CD14-positive monocyte (primary cell): ENCODE data around the gene SLC4A5. TPM values are rescaled to one million over a fixed set of nuclear protein-coding genes. Genes with fewer than 3 reads are reported as not detected.

Experiments
- DNase-seq, 3 donors: peaks; one replicate each; pipeline ENCODE4 v3.0.0-alpha.2; 2011 to 2022
- H2AFZ ChIP-seq: 2 replicates; pipeline ENCODE4 v1.6.0; 2012; ENCODE audit warnings: mild to moderate bottlenecking, low read depth, low read length, inconsistent platforms; ENCODE audit not compliant: insufficient read depth, poor library complexity, severe bottlenecking
- H3K27ac ChIP-seq, 2 donors: 1 replicate in 1 of 2; 2 replicates in 1 of 2; pipeline ENCODE4 v1.5.1; 2012 to 2013; ENCODE audit warnings: low read length in 2 of 2, control low read depth in 1 of 2, inconsistent platforms in 1 of 2, low read depth in 1 of 2, mild to moderate bottlenecking in 1 of 2
- H3K27me3 ChIP-seq, 2 donors: one replicate each; pipeline versions ENCODE4 v1.6.0 to v1.6.1; 2011 to 2013; ENCODE audit warnings: low read length in 2 of 2; ENCODE audit not compliant: control insufficient read depth in 2 of 2, insufficient read depth in 2 of 2
- H3K36me3 ChIP-seq, 2 donors: replicated peaks in 1 of 2; 1 replicate in 1 of 2; 2 replicates in 1 of 2; pipeline versions ENCODE4 v1.5.1 to v1.6.1; 2012 to 2013; ENCODE audit warnings: low read length in 2 of 2, control low read depth in 1 of 2, inconsistent platforms in 1 of 2, mild to moderate bottlenecking in 1 of 2; ENCODE audit not compliant: insufficient read depth in 2 of 2, control insufficient read depth in 1 of 2
- H3K4me1 ChIP-seq, 2 donors: 1 replicate in 1 of 2; 2 replicates in 1 of 2; pipeline versions ENCODE4 v1.5.1 to v1.6.1; 2012 to 2013; ENCODE audit warnings: low read length in 2 of 2, control low read depth in 1 of 2, inconsistent platforms in 1 of 2, mild to moderate bottlenecking in 1 of 2, moderate library complexity in 1 of 2; ENCODE audit not compliant: insufficient read depth in 2 of 2, control insufficient read depth in 1 of 2
- H3K4me2 ChIP-seq: replicated peaks from 2 replicates; pipeline ENCODE3; 2012; ENCODE audit warnings: low read length, moderate library complexity, mild to moderate bottlenecking; ENCODE audit not compliant: poor library complexity, severe bottlenecking; ENCODE audit errors: extremely low read depth
- H3K4me3 ChIP-seq, 3 experiments: fragments of 200-600 bp in 1 of 3; sonication (generic) in 1 of 3; replicated peaks in 1 of 3; 1 replicate in 2 of 3; 2 replicates in 1 of 3; pipeline ENCODE4 v1.5.1; 2011 to 2013; ENCODE audit warnings: low read length in 3 of 3, mild to moderate bottlenecking in 3 of 3, control low read depth in 2 of 3, low read depth in 2 of 3, inconsistent platforms in 1 of 3, moderate library complexity in 1 of 3
- H3K79me2 ChIP-seq: 2 replicates; pipeline ENCODE4 v1.6.0; 2012; ENCODE audit warnings: mild to moderate bottlenecking, control low read depth, inconsistent platforms, low read length, moderate library complexity; ENCODE audit not compliant: insufficient read depth
- H3K9ac ChIP-seq: 2 replicates; pipeline ENCODE4 v1.6.0; 2017; ENCODE audit warnings: low read length, mild to moderate bottlenecking; ENCODE audit not compliant: insufficient read depth, poor library complexity, severe bottlenecking
- H3K9me3 ChIP-seq, 2 donors: replicated peaks in 1 of 2; 1 replicate in 1 of 2; 2 replicates in 1 of 2; pipeline versions ENCODE4 v1.5.1 to v1.6.1; 2012 to 2013; ENCODE audit warnings: low read length in 2 of 2, control low read depth in 1 of 2; ENCODE audit not compliant: control insufficient read depth in 1 of 2, insufficient read depth in 1 of 2
- H4K20me1 ChIP-seq: 2 replicates; pipeline ENCODE4 v1.6.0; 2012; ENCODE audit warnings: mild to moderate bottlenecking, low read length, control low read depth, moderate library complexity; ENCODE audit not compliant: insufficient read depth
- H3K27ac Mint-ChIP-seq, 7 donors: one replicate each; pipeline ENCODE4 v1.8.0; 2020; ENCODE audit warnings: mild to moderate bottlenecking in 7 of 7, mixed read lengths in 7 of 7, moderate library complexity in 6 of 7, inconsistent platforms in 2 of 7
- H3K27me3 Mint-ChIP-seq, 3 donors: one replicate each; pipeline ENCODE4 v1.8.0; 2021 to 2022; ENCODE audit warnings: low read depth in 3 of 3, mild to moderate bottlenecking in 3 of 3, mixed read lengths in 3 of 3, moderate library complexity in 3 of 3, inconsistent platforms in 1 of 3
- H3K36me3 Mint-ChIP-seq, 2 donors: one replicate each; pipeline ENCODE4 v1.8.0; 2020; ENCODE audit warnings: mixed read lengths in 2 of 2, inconsistent platforms in 1 of 2, mild to moderate bottlenecking in 1 of 2
- H3K4me1 Mint-ChIP-seq: one replicate; pipeline ENCODE4 v1.8.0; 2020; ENCODE audit warnings: mild to moderate bottlenecking, mixed read lengths
- H3K4me3 Mint-ChIP-seq, 2 donors: one replicate each; pipeline ENCODE4 v1.8.0; 2020; ENCODE audit warnings: mild to moderate bottlenecking in 2 of 2, mixed read lengths in 2 of 2, moderate library complexity in 1 of 2
- H3K9me3 Mint-ChIP-seq, 7 donors: one replicate each; pipeline ENCODE4 v1.8.0; 2020 to 2022; ENCODE audit warnings: mixed read lengths in 7 of 7, mild to moderate bottlenecking in 6 of 7, moderate library complexity in 6 of 7, inconsistent platforms in 2 of 7
- WGBS: methylation state at CpG from one replicate; pipeline ENCODE4 v1.1.5; 2013; ENCODE audit warnings: missing lambda C conversion rate; ENCODE audit not compliant: insufficient coverage; 5-methylcytosine and 5-hydroxymethylcytosine counted together
- intact Hi-C, 2 donors: fragments of 100-400 bp; cut with micrococcal nuclease; formaldehyde crosslinking; loops; one replicate each; pipeline versions ENCODE4 v1.15.0 to v1.15.1; 2023
- polyA plus RNA-seq, 3 donors: library from polyadenylated mRNA; depleted of rRNA in 1 of 3; unstranded in 2 of 3; stranded (reverse) in 1 of 3; fragments of 300-500 nt in 2 of 3; fragments of >200 nt in 1 of 3; fragmentation: Illumina TruSeq in 2 of 3; gene quantifications; 1 replicate in 2 of 3; 2 replicates in 1 of 3; pipeline ENCODE4 v1.2.3, GENCODE V29; 2012 to 2021
- TF ChIP-seq, protein P1 (sequence below): fragments of 200-600 bp; IDR thresholded peaks from one replicate; pipeline ENCODE4 v1.8.0; 2022; ENCODE audit warnings: antibody characterized with exemption, mild to moderate bottlenecking

The SLC4A5 gene
- polyA plus RNA-seq, 3 donors, result 0.10 to 1.1 TPM; not detected in 1

DNA sequence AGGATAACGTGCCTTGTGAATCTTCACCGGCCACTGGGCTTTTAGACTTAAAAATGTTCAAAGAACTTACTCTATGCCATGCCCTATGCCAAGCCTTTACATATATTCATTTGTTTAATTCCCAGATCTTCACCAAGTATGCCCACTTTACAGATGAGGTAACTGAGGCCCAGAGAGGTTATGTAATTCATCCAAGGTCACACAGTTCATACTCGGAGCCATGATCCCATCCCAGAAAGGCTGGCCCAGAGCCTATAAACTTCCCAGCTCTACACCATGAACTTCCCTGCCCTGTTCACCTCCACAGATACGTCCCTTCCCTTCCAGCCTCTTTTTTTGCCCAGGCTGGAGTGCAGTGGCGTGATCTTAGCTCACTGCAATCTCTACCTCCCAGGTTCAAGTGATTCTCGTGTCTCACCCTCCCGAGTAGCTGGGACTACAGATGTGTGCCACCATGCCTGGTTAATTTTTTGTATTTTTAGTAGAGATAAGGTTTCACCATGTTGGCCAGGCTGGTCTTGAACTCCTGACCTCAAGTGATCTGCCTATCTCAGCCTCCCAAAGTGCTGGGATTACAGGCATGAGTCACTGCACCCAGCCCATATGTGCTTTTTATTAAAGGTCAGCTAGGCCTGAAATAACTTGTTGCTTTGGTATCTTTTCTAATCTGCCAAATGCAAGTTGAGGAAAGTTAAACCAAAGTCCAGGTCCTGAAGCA is 100.7 kb downstream of the SLC4A5 start:
- no peaks in the 10 kb centered on the region for H3K27me3 ChIP-seq
- intact Hi-C loops, result no loop called here
- H3K79me2 ChIP-seq, result no peaks in the 10 kb centered on the region
- H2AFZ ChIP-seq, result no peak overlapping the region
- no peaks in the 10 kb centered on the region for H3K4me1 ChIP-seq
- H3K9me3 ChIP-seq, result no peaks in the 10 kb centered on the region
- no peaks in the 10 kb centered on the region for H4K20me1 ChIP-seq
- TF ChIP-seq, protein P1, sequence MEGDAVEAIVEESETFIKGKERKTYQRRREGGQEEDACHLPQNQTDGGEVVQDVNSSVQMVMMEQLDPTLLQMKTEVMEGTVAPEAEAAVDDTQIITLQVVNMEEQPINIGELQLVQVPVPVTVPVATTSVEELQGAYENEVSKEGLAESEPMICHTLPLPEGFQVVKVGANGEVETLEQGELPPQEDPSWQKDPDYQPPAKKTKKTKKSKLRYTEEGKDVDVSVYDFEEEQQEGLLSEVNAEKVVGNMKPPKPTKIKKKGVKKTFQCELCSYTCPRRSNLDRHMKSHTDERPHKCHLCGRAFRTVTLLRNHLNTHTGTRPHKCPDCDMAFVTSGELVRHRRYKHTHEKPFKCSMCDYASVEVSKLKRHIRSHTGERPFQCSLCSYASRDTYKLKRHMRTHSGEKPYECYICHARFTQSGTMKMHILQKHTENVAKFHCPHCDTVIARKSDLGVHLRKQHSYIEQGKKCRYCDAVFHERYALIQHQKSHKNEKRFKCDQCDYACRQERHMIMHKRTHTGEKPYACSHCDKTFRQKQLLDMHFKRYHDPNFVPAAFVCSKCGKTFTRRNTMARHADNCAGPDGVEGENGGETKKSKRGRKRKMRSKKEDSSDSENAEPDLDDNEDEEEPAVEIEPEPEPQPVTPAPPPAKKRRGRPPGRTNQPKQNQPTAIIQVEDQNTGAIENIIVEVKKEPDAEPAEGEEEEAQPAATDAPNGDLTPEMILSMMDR, result no peak
- no peak overlapping the region for H3K27ac ChIP-seq
- Mint-ChIP-seq H3K27me3 (peaks cover 0 to 1% (median 0%) of the 10 kb centered on the region in 3 donors), H3K27ac (no peak overlapping the region), H3K36me3 (no peaks in the 10 kb centered on the region), H3K4me1 (peaks cover 10% of the 10 kb centered on the region), H3K9me3 (peaks cover 0 to 1% (median 0%) of the 10 kb centered on the region in 7 donors), H3K4me3 (no peak overlapping the region)
- no peak overlapping the region for H3K4me3 ChIP-seq
- no peak overlapping the region for H3K4me2 ChIP-seq
- no peak for DNase-seq
- 96% methylated on average over 5 of the region's 7 CpGs for WGBS
- no peaks in the 10 kb centered on the region for H3K36me3 ChIP-seq
- H3K9ac ChIP-seq, result no peak overlapping the region

DNA sequence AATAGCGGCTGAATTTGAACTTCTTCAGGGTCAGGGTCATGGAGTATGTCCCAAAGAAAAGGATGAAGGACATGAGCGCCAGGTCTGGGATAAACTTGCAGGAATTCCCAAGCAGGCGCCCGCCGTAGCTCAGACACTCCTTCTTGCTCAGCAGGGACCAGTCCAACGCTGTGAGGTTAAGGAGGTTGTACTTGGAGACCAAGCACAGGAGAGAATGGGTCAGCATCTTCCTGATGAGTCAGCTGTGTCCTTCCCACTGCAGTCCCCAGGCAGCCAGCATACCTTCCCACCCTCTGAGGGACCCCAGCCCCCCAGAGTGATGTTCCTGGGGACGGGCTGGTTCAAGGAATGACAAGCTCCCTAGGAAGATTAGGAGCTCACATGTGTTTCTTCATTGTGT is 103.9 kb downstream of the SLC4A5 start:
- TF ChIP-seq, protein P1, result no peak
- intact Hi-C loops, result no loop called here
- H3K79me2 ChIP-seq, result no peaks in the 10 kb centered on the region
- H3K4me3 Mint-ChIP-seq, result no peak overlapping the region
- no peaks in the 10 kb centered on the region for H3K36me3 Mint-ChIP-seq
- no peak overlapping the region for H2AFZ ChIP-seq
- no peaks in the 10 kb centered on the region for H3K27me3 ChIP-seq
- no peak overlapping the region for H3K27ac ChIP-seq
- no peaks in the 10 kb centered on the region for H3K36me3 ChIP-seq
- no peaks in the 10 kb centered on the region for H3K4me1 ChIP-seq
- peaks cover 5% of the 10 kb centered on the region for H3K4me1 Mint-ChIP-seq
- H3K9me3 Mint-ChIP-seq, result peaks cover 0 to 2% (median 0%) of the 10 kb centered on the region in 7 donors
- no peaks in the 10 kb centered on the region for H4K20me1 ChIP-seq
- H3K9me3 ChIP-seq, result no peaks in the 10 kb centered on the region
- WGBS, result 94% methylated on average over 6 of the region's 7 CpGs
- no peak for DNase-seq
- no peak overlapping the region for H3K9ac ChIP-seq
- H3K4me3 ChIP-seq, result no peak overlapping the region
- H3K27me3 Mint-ChIP-seq, result peaks cover 0 to 1% (median 1%) of the 10 kb centered on the region in 3 donors
- H3K27ac Mint-ChIP-seq, result no peak overlapping the region
- H3K4me2 ChIP-seq, result no peak overlapping the region
